ENCODE data around the gene CEP120.
A peak's percentile ranks its signal among the peaks of the same experiment; 100 is the strongest.
"Not testable (repeated sequence)": the region's sequence is repeated elsewhere in the genome, so short reads cannot be mapped to it uniquely, and the experiment has no call there.

Gene CEP120

DNA sequence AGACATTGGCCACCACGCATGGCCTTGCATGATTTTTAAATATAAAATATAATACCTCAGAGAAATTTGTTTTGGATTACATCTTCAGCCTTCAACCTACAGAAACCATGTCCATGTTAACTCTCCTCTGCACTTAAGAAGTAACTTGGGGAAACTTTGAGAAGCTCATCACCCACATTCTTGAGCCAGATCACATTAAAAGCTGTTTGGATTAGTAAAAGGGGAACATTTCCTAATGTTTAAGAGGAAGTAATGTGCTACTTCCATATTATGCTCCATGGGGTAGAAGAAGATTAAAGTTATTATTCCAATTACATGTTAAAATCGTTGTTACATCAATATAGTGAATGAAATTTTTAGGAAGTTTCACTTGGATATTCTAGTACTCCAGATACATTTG lies 10.4 kb upstream of the CEP120 start:
- H3K27ac ChIP-seq (replicated peaks), result no peak overlapping the region
- no peak overlapping the region for H3K4me3 ChIP-seq (replicated peaks; ENCODE audit: insufficient read depth, low read length)
- H3K27me3 ChIP-seq (ENCODE audit: insufficient read depth, poor library complexity, severe bottlenecking), result no peaks in the 10 kb centered on the region
- no peak for DNase-seq (ENCODE audit: low read depth in 1 of 2, low spot score in 1 of 2)
- TF ChIP-seq, protein P1, sequence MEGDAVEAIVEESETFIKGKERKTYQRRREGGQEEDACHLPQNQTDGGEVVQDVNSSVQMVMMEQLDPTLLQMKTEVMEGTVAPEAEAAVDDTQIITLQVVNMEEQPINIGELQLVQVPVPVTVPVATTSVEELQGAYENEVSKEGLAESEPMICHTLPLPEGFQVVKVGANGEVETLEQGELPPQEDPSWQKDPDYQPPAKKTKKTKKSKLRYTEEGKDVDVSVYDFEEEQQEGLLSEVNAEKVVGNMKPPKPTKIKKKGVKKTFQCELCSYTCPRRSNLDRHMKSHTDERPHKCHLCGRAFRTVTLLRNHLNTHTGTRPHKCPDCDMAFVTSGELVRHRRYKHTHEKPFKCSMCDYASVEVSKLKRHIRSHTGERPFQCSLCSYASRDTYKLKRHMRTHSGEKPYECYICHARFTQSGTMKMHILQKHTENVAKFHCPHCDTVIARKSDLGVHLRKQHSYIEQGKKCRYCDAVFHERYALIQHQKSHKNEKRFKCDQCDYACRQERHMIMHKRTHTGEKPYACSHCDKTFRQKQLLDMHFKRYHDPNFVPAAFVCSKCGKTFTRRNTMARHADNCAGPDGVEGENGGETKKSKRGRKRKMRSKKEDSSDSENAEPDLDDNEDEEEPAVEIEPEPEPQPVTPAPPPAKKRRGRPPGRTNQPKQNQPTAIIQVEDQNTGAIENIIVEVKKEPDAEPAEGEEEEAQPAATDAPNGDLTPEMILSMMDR (IDR thresholded peaks at IDR 0.05; ENCODE audit: insufficient read depth, low read length), result no peak
- no peak for TF ChIP-seq SPI1 (IDR thresholded peaks at IDR 0.05; ENCODE audit: borderline replicate concordance, low read depth)
- TF ChIP-seq POLR2AphosphoS5 (IDR thresholded peaks at IDR 0.05; ENCODE audit: low read depth), result no peak
- TF ChIP-seq, protein P2, sequence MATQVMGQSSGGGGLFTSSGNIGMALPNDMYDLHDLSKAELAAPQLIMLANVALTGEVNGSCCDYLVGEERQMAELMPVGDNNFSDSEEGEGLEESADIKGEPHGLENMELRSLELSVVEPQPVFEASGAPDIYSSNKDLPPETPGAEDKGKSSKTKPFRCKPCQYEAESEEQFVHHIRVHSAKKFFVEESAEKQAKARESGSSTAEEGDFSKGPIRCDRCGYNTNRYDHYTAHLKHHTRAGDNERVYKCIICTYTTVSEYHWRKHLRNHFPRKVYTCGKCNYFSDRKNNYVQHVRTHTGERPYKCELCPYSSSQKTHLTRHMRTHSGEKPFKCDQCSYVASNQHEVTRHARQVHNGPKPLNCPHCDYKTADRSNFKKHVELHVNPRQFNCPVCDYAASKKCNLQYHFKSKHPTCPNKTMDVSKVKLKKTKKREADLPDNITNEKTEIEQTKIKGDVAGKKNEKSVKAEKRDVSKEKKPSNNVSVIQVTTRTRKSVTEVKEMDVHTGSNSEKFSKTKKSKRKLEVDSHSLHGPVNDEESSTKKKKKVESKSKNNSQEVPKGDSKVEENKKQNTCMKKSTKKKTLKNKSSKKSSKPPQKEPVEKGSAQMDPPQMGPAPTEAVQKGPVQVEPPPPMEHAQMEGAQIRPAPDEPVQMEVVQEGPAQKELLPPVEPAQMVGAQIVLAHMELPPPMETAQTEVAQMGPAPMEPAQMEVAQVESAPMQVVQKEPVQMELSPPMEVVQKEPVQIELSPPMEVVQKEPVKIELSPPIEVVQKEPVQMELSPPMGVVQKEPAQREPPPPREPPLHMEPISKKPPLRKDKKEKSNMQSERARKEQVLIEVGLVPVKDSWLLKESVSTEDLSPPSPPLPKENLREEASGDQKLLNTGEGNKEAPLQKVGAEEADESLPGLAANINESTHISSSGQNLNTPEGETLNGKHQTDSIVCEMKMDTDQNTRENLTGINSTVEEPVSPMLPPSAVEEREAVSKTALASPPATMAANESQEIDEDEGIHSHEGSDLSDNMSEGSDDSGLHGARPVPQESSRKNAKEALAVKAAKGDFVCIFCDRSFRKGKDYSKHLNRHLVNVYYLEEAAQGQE (IDR thresholded peaks at IDR 0.05; ENCODE audit: insufficient replicate concordance, low read depth), result no peak
- no peak for TF ChIP-seq GABPA (IDR thresholded peaks at IDR 0.05; ENCODE audit: low read depth)

DNA sequence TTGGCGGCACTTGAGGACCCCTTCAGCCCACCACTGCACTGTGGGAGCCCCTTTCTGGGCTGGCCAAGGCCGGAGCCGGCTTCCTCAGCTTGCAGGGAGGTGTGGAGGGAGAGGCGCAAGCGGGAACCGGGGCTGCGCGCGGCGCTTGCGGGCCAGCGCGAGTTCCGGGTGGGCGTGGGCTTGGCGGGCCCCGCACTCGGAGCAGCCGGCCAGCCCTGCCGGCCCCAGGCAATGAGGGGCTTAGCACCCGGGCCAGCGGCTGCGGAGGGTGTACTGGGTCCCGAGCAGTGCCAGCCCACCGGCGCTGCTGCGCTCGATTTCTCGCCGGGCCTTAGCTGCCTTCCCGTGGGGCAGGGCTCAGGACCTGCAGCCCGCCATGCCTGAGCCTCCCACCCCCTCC lies 7.2 kb upstream of the CEP120 start:
- not testable (repeated sequence) for DNase-seq (ENCODE audit: low read depth in 1 of 2, low spot score in 1 of 2); H3K4me3 ChIP-seq (replicated peaks; ENCODE audit: insufficient read depth, low read length); H3K27me3 ChIP-seq (ENCODE audit: insufficient read depth, poor library complexity, severe bottlenecking)
- H3K27ac ChIP-seq (replicated peaks), result peak overlapping the region; percentile 94

DNA sequence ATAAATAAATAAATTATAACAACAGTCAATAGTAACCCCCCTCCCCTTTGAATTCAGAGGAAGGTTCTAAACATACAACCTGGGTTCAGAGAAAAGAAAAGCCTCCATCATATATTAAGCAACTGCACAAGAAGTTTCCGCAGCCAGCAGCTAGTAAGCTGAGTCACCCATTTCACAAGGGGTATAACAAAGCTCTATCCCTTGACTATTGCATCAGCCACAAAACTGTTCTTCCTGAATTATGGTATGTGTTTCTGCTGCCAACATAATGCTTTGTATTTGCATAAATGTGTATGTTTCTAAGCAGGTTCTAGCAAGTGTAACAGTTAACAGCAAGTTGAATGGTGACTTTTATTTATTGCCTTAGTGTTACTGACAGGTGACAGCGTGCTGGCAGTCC lies 6.8 kb upstream of the CEP120 start:
- TF ChIP-seq, protein P2 (IDR thresholded peaks at IDR 0.05; ENCODE audit: insufficient replicate concordance, low read depth), result no peak
- no peak for TF ChIP-seq POLR2AphosphoS5 (IDR thresholded peaks at IDR 0.05; ENCODE audit: low read depth)
- TF ChIP-seq SPI1 (IDR thresholded peaks at IDR 0.05; ENCODE audit: borderline replicate concordance, low read depth), result no peak
- TF ChIP-seq, protein P1 (IDR thresholded peaks at IDR 0.05; ENCODE audit: insufficient read depth, low read length), result no peak
- no peak for TF ChIP-seq GABPA (IDR thresholded peaks at IDR 0.05; ENCODE audit: low read depth)
- Histone ChIP-seq H3K27me3 (ENCODE audit: insufficient read depth, poor library complexity, severe bottlenecking) (no peaks in the 10 kb centered on the region), H3K4me3 (replicated peaks; ENCODE audit: insufficient read depth, low read length) (no peak overlapping the region), H3K27ac (replicated peaks) (peak overlapping the region; percentile 94)
- peak; percentile 70 to 81 for DNase-seq (ENCODE audit: low read depth in 1 of 2, low spot score in 1 of 2)

DNA sequence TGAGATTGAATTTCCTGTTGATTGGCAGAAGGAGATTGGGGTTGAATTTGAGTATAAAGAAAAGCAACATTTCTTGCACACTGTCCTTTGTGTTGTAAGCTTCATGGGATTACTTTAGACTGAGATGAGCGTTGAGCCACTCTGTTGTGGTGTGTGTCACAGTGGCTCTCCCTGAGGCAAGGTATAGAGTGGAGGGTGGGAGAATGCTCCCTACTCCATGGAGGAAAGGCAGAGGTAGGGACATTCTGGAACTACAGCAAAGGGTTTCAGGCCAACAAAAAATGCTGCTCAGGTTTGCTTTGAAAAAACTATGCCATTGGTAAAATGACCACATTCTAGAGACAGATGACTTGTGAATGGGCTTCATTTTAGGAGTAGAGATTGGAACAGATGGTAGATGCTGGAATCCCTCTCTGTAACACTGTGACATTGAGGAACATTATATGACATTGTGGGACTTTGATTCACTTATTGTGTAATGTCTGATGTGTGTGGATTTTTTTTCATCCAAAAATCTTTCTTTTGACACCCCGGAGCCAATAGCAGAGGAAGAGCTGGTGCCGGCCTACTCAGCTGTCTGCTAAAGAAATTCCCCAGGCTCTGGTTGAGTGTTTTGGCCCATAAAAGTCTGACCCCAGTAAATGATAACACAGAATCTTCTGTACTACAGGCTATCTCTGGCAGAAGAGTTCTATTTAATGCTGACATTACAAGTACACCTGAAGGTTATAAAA lies 6.2 kb upstream of the CEP120 start:
- Histone ChIP-seq H3K27me3 (ENCODE audit: insufficient read depth, poor library complexity, severe bottlenecking) (no peaks in the 10 kb centered on the region), H3K27ac (replicated peaks) (peak overlapping the region; percentile 94), H3K4me3 (replicated peaks; ENCODE audit: insufficient read depth, low read length) (no peak overlapping the region)
- DNase-seq (ENCODE audit: low read depth in 1 of 2, low spot score in 1 of 2), result no peak
- no peak for TF ChIP-seq POLR2AphosphoS5 (IDR thresholded peaks at IDR 0.05; ENCODE audit: low read depth)
- TF ChIP-seq, protein P1 (IDR thresholded peaks at IDR 0.05; ENCODE audit: insufficient read depth, low read length), result no peak
- TF ChIP-seq, protein P2 (IDR thresholded peaks at IDR 0.05; ENCODE audit: insufficient replicate concordance, low read depth), result no peak
- TF ChIP-seq GABPA (IDR thresholded peaks at IDR 0.05; ENCODE audit: low read depth), result no peak
- TF ChIP-seq SPI1 (IDR thresholded peaks at IDR 0.05; ENCODE audit: borderline replicate concordance, low read depth), result no peak

All from HL-60 (cell line).